GM12865 (cell line): ENCODE results near the gene BRD3OS.

Experiments used
- DNase-seq: peaks from one replicate; pipeline ENCODE4 v3.0.0; 2010; ENCODE audit warnings: low read depth
- H3K4me3 ChIP-seq: 2 replicates; pipeline ENCODE4 v1.5.1; 2011; ENCODE audit warnings: mild to moderate bottlenecking, low read depth, low read length, control low read depth
- TF ChIP-seq, protein P1 (sequence below): IDR thresholded peaks from 2 replicates; pipeline ENCODE4 v1.5.1; 2011; ENCODE audit warnings: low read length, control low read depth, low read depth, inconsistent platforms; ENCODE audit not compliant: insufficient read depth; ENCODE audit errors: missing control alignments

Gene BRD3OS

DNA sequence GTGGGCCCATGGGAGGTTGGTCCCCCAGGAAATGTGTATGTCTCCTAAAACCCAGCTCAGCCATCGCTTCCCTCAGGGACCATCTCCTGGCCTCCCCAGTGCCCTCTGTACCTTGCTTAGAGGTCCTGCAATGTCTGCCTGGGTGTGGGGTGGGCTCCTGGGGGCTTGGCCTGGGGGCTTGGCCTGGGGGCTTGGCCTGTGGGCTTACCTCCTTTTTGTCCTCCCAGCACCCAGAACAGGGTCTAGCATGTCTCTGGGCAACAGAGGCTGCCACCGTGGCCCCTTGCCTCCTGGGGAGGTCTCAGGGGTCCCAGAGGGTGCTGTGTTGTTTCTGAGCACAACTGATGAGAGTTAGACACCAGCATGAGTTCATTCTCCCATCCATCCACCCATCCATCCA, 22.5 kb upstream of the BRD3OS start:
- no peak overlapping the region for H3K4me3 ChIP-seq
- no peak for DNase-seq
- TF ChIP-seq, protein P1, sequence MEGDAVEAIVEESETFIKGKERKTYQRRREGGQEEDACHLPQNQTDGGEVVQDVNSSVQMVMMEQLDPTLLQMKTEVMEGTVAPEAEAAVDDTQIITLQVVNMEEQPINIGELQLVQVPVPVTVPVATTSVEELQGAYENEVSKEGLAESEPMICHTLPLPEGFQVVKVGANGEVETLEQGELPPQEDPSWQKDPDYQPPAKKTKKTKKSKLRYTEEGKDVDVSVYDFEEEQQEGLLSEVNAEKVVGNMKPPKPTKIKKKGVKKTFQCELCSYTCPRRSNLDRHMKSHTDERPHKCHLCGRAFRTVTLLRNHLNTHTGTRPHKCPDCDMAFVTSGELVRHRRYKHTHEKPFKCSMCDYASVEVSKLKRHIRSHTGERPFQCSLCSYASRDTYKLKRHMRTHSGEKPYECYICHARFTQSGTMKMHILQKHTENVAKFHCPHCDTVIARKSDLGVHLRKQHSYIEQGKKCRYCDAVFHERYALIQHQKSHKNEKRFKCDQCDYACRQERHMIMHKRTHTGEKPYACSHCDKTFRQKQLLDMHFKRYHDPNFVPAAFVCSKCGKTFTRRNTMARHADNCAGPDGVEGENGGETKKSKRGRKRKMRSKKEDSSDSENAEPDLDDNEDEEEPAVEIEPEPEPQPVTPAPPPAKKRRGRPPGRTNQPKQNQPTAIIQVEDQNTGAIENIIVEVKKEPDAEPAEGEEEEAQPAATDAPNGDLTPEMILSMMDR = no peak

DNA sequence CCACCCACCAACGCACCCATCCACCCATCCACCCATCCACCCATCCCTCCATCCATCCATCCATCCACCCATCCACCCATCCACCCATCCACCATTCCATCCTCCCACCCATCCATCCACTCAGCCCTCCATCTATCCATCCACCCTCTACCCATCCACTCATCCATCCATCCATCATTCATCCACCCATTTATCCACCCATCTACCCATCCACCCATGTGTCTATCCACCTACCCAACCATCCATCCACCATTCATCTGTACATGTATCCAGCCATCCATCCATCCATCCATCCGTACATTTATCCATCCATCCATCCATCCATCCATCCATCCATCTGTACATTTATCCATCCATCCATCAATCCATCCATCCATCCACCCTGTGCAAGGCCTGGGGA, 22.0 kb upstream of the BRD3OS start:
- TF ChIP-seq, protein P1 = no peak
- H3K4me3 ChIP-seq = no peak overlapping the region
- no peak for DNase-seq

DNA sequence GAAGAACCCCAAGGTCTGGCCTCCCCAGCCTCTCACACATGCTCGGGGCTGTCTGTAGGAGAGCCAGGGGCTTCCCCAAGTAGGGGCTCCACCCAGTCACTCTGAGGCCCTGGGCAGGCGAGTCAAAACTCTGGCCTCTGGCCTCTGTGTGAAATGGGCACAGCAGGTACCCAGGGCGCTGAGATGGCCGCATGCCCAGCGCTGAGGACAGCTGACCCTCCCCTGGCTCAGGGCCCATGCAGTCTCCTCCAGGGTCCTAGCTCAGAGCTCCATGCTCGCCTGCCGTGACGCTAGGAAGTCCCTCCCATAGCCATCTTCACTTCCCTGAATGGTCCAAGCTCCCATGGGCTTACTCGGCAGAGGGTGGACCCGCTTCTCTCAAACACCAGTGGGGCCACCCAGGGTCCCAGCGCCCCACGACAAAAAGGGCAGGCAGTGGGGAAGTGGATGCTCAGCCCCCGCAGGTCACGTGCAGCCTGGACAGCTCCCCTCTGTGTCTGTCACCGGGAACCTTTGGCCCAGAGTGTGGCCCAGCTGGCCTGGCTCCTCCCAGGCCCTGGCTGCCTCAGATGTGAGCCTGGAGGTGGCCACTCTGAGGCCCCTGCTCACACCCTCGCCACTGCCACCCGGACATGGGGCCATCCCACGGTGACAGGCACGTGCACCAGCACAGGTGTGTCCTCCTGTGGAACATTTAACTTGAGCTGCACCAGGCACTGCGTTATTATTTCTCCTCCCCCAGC, 21.0 kb upstream of the BRD3OS start:
- no peak overlapping the region for H3K4me3 ChIP-seq
- no peak for DNase-seq
- TF ChIP-seq, protein P1 = no peak

DNA sequence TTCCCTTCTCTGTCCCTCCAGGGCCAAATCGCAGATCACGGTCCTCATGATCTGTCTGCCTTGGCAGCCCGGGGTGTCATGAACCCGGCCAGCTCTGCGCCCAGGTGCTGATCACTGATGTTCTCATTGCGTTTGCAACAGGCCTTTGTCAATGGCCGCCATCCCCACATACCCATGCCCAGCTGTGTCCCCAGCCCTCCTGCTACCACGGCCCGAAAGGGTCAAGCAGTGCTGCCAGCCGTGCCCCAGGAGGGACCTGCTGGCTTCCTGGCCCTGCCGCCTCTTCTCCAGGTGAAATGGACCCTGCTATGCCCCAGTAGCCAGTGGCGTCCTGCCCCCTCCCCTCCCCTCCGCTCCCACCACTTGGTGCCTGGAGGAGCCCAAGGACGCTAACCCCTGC, 20.4 kb upstream of the BRD3OS start:
- H3K4me3 ChIP-seq = no peak overlapping the region
- TF ChIP-seq, protein P1 = no peak
- DNase-seq = no peak

DNA sequence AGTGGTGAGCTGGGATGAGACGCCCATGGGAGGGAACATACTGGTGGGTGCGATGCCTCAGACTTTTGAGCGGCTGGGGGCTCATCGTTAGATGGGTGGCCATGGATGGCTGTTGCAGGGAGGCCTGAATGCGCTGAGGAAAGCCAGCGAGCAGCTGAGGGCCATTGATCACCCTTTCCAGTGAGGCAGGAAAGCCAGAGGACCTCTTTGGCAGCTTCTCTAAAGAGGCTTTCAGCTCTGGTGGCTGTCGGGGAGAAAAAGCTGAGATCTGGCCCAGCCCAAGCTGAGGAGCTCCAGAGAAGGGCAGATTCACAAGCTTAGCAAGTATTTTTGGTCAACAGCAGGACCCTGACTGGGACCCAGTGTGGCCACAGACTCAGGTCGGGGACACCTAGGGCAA, 19.9 kb upstream of the BRD3OS start:
- H3K4me3 ChIP-seq = no peak overlapping the region
- TF ChIP-seq, protein P1 = no peak
- DNase-seq = no peak

DNA sequence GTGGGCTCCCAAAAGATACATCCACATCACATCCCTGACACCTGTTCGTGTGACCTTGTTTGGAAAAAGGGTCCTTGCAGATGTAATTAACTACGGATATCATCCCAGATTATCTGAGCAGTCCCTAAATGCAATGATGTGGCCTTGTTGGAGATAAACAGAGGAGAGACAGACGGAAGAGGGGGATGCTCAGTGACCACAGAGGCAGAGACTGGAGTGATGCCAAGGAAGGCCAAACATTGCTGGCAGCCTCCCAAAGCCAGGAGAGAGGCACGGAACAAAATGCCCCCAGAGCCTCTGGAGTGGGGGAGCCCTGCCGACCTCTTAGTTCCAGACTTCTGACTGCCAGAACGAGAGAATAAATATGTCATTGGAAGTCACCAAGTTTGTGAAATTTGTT, 18.1 kb upstream of the BRD3OS start:
- TF ChIP-seq, protein P1 = no peak
- no peak for DNase-seq

DNA sequence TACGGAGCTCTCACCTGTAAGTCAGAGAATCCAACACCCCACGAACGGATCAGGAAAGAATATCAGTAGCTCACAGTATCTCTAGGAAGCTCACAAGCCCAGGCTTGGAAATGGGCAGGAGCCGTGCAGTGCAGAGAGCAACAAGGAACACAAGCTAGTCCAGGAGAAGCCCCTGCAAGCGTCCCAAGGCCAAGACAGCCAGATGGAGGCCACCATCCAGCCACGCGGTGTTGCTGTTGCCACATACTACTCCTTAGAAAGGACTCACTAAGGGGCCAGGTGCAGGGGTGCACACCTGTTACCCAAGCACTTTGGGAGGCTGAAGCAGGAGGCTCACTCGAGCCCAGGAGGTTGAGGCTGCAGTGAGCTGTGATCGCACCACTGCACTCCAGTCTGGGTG, 17.7 kb upstream of the BRD3OS start:
- no peak overlapping the region for H3K4me3 ChIP-seq
- TF ChIP-seq, protein P1 = no peak
- no peak for DNase-seq

More for the DNA sequence above, 18.1 kb upstream of the BRD3OS start:
- no peak overlapping the region for H3K4me3 ChIP-seq
